DOHH2 (cell line): ENCODE results near the gene CD248.

Experiments used
- CTCF ChIP-seq: fragments of 200-600 bp; sonication (generic); IDR thresholded peaks from one replicate; pipeline ENCODE4 v1.5.1; 2014; ENCODE audit warnings: antibody characterized with exemption, mild to moderate bottlenecking, low read depth, low read length; ENCODE audit not compliant: poor library complexity, severe bottlenecking
- EZH2phosphoT487 ChIP-seq: fragments of 200-600 bp; sonication (generic); IDR thresholded peaks from 2 replicates; pipeline ENCODE4 v1.6.1; 2017; ENCODE audit warnings: borderline replicate concordance, mild to moderate bottlenecking, antibody characterized with exemption, low read length, moderate library complexity, mixed read lengths

- TF ChIP-seq CTCF (no peak), EZH2phosphoT487 (no peak)
Observed at GRCh38 chr11:66275984-66276612, 40.7 kb downstream of the CD248 start.
